HFF-Myc (cell line): ENCODE measurements around the gene SIGLEC12.
"Not testable (repeated sequence)": the region's sequence is repeated elsewhere in the genome, so short reads cannot be mapped to it uniquely, and the experiment has no call there.

Experiments
- DNase-seq: peaks from one replicate; pipeline ENCODE4 v3.0.0-alpha.2; 2011; ENCODE audit warnings: low read depth; ENCODE audit errors: extremely low read depth
- H3K4me3 ChIP-seq: replicated peaks from 2 replicates; pipeline ENCODE4 v1.5.1; 2011; ENCODE audit warnings: low read depth, mild to moderate bottlenecking, control low read depth, low read length
- TF ChIP-seq, protein P1 (sequence below): IDR thresholded peaks from 2 replicates; pipeline ENCODE4 v1.5.1; 2012; ENCODE audit warnings: mild to moderate bottlenecking, low read depth, low read length, control low read depth; ENCODE audit errors: missing control alignments

Gene SIGLEC12

DNA sequence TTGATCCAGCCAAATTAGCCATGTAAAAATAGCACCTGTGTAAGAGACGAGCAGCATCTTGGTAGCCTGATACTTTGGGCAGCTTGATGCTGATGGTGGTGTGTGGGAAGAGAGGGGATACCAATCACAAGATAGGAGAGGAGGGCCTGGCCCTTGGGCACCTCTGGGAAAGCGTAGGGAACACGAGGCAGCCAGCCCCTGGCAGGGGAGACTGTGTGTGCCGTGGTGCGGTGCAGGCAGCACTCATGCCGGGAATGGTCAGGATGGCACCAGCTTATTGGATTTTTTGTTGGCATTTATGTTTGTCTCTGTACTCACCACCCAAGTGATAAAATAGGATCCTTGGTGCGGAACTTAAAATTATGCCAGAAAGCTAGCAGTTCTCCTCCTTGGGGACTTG is 53.6 kb downstream of the SIGLEC12 start:
- H3K4me3 ChIP-seq, result no peak overlapping the region
- TF ChIP-seq, protein P1, sequence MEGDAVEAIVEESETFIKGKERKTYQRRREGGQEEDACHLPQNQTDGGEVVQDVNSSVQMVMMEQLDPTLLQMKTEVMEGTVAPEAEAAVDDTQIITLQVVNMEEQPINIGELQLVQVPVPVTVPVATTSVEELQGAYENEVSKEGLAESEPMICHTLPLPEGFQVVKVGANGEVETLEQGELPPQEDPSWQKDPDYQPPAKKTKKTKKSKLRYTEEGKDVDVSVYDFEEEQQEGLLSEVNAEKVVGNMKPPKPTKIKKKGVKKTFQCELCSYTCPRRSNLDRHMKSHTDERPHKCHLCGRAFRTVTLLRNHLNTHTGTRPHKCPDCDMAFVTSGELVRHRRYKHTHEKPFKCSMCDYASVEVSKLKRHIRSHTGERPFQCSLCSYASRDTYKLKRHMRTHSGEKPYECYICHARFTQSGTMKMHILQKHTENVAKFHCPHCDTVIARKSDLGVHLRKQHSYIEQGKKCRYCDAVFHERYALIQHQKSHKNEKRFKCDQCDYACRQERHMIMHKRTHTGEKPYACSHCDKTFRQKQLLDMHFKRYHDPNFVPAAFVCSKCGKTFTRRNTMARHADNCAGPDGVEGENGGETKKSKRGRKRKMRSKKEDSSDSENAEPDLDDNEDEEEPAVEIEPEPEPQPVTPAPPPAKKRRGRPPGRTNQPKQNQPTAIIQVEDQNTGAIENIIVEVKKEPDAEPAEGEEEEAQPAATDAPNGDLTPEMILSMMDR, result no peak
- no peak for DNase-seq

DNA sequence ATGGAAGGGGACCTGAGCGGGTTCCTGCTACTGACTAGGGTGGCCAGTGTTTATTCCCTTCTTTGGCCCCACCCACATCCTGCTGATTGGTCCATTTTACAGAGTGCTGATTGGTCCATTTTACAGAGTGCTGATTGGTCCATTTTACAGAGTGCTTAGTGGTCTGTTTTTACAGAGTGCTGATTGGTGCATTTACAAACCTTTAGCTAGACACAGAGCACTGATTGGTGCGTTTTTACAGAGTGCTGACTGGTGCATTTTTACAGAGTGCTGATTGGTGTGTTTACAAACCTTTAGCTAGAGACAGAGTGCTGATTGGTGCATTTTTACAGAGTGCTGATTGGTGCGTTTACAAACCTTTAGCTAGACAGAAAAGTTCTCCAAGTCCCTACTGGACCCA is 54.1 kb downstream of the SIGLEC12 start:
- H3K4me3 ChIP-seq, DNase-seq: not testable (repeated sequence)

DNA sequence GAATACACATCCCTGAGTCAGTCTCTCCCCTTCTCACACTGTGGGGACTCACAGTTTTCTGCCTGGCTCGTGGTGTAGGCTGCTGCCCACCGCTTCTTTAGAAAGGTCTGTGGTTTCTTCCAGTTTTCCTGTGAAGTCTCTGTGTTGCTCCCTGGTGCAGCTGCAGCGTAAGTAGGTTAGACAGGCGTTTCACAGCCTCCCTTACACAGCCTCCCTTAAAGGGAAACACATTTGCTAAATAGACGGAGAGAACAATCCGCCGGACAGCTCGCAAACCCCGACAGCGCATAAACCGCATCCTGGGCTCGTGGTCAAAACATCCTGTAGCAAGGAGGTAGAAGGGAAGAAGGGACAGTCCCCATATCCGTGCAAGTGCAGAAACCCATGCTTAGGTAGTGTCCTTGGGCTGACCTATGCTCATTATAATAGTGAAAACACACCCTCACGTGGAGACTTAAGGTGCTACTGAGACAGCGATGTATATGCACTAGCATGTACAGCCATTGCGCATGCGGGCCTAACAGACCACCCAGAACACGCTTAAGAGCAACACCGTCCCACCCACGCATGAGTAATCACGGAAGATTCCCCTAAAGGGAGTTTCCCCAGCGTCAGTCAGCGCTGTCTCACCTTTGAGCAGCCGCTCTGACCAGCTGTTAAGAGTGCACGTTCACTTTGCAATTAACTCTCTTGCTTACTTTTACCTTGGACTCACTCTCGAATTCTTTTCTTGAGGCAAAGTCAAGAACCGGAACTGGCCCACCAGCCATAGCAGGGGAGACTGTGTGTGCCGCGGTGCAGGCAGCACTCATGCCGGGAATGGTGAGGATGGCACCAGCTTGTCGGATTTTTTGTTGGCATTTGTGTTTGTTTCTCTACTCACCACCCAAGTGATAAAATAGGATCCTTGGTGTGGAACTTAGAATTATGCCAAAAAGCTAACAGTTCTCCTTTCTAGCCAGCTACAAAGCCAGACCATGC is 59.9 kb downstream of the SIGLEC12 start:
- H3K4me3 ChIP-seq, result no peak overlapping the region
- DNase-seq, result no peak
- TF ChIP-seq, protein P1, result no peak
